IPS-11a (cell line): ENCODE results near the gene PTAFR.

Experiments
- H3K4me3 ChIP-seq: one replicate; pipeline ENCODE4 v1.5.1; 2013; ENCODE audit warnings: low read depth, low read length, control low read depth

The PTAFR gene

GRCh38 chr1:28178690-28179485 is 2.4 kb upstream of the PTAFR start:
- no peak overlapping the region for H3K4me3 ChIP-seq

- no peak overlapping the region for H3K4me3 ChIP-seq
Measured at GRCh38 chr1:28175955-28176485, 470 bp downstream of the PTAFR start.

GRCh38 chr1:28173980-28174297 is 2.6 kb downstream of the PTAFR start:
- H3K4me3 ChIP-seq, result no peak overlapping the region

DNA sequence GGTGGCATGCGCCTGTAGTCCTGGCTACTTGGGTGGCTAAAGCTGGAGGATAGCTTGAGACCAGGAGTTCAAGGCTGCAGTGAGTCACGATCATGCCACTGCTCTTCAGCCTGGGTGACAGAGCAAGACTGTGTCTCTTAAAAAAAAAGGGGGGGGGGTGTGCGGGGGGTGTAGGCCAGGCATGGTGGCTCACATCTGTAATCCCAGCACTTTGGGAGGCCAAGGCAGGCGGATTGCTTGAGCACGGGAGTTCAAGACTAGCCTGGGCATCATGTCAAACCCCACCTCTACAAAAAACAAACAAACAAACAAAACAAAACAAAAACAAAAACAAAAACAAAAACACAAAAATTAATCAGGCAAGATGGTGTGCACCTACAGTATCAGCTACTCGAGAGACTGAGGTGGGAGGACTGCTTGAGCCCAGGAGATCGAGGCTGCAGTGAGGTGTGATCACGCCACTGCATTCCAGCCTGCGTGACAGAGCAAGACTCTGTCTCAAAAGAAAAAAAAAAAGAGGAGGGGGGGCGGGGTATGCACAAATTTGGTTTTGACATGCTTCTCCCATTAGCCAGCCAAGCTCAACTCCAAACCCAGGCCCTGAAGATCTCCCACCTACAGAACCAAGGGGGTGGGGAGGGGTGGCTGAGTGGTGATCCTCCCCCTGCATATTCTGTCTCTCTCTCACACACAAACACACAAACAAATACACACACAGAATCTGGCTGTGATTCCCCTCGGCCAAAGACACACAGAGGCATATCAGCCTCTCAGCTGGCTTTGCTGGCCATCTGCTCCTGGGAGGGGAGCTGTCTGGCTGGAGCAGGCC is 3.1 kb downstream of the PTAFR start:
- H3K4me3 ChIP-seq, result no peak overlapping the region

DNA sequence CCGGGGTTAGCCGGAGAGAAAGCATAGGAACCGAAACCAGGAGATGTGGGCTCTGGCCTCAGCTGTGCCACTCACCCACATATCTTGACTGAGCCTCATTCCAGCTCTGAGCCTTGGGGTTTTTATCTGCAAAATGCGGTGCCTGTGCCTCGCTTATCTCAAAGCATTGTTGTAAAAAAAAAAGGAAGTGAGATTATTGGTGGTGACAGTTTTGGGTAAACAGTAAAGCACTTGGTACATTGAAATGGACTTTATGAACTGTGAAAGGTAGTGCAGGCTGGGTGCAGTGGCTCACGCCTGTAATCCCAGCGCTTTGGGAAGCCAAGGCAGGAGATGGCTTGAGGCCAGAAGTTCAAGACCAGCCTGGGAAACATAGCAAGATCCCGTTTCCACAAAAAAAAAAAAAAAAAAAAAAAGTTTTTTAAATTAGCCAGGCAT is 3.8 kb downstream of the PTAFR start:
- no peak overlapping the region for H3K4me3 ChIP-seq

GRCh38 chr1:28171246-28171645 is 5.2 kb downstream of the PTAFR start:
- H3K4me3 ChIP-seq, result no peak overlapping the region

DNA sequence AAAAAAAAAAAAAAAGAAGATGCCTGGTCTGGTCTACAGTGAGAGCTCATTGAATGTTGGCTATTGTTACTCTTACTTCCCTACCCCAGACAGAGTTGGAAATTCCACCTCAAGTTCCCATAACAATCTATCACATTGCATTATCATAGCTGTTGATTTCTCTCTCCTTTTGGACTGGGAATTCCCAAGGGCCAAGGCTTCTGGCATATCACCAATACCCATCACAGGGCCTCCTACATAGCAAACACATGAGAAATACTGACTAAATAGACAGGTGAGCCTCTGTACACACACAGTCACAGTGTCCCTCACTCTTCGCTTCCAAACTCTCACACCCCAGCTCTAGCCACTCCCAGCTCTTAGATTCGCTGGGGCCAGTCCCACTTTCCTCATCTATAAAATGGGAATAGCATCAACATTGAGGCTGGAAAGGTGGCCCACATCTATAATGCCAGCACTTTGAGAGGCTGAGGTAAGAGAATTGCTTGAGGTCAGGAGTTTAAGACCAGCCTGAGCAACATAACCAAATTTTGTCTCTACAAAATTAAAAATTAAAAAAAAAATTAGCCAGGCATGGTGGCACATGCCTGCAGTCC is 6.4 kb downstream of the PTAFR start:
- H3K4me3 ChIP-seq, result no peak overlapping the region

DNA sequence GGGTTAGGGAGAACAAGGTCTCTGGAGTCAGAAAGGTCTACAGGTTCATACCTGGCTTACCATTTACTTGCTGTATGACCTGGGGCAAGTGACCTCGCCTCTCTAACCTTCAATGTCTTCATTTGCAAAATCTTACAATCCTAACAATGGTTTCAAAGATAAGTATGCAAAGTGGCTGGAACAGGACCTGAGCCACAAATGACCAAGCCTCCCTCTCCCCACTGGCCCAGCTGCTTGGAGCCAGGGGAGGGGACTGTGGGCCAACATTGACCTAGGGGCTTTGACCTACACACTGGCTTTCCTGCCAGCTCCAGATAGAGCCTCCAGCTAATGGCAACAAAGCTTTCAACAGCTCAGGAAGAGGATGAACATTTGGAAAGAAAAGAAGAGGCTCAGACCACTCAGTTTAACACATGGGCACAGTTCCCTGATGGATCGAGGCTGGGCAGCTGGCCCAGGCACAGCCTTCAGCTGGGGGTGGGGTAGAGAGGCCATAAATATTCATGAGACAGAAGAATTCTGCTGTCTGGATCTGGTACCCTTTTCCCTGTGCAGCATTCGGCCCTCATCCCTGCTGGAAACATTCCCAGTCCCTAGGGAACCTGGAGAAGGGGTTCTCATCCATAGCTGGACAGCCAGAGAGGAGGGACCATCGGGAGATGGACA is 12.9 kb downstream of the PTAFR start:
- no peak overlapping the region for H3K4me3 ChIP-seq

GRCh38 chr1:28162151-28162550 is 14.3 kb downstream of the PTAFR start:
- no peak overlapping the region for H3K4me3 ChIP-seq

GRCh38 chr1:28161751-28162150 is 14.7 kb downstream of the PTAFR start:
- no peak overlapping the region for H3K4me3 ChIP-seq

GRCh38 chr1:28160782-28161266 is 15.7 kb downstream of the PTAFR start:
- H3K4me3 ChIP-seq, result no peak overlapping the region

GRCh38 chr1:28159680-28160079 is 16.8 kb downstream of the PTAFR start:
- H3K4me3 ChIP-seq, result no peak overlapping the region

DNA sequence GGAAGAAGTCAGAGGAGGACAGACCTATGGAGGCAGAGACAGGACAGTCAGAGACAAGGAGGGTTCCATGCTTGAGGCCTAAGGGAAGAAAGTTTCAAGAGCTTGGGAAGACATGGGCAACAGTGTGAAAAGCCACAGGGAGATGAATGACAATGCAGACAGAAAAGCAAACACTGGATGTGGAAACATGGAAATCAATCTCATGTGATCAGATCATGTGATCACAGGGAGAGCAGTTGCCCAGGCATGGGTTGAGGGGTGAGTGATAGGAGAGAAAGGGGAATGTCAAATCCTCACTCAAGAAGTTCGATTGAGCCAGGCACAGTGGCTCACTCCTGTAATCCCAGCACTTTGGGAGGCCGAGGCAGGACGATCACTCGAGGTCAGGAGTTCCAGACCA is 17.2 kb downstream of the PTAFR start:
- no peak overlapping the region for H3K4me3 ChIP-seq

GRCh38 chr1:28157894-28158293 is 18.6 kb downstream of the PTAFR start:
- H3K4me3 ChIP-seq, result no peak overlapping the region

DNA sequence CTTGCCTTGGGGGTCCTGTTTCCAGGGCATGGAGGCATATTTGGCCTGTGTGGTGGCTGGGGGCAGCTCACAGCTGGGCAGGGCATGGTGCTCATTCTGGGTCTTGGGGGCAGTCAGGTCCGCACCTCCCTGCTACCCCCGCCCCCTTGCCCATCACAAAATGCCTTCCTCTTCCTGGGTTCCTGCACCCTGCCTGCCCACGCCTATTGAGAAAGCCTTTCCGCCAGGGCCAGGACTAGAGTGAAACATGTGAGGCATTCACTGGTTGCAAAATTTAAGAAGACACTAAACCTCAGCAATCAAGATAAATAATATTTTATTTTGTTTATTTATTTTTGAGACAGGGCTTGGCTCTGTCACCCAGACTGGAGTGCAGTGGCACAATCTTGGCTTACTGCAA is 19.7 kb downstream of the PTAFR start:
- no peak overlapping the region for H3K4me3 ChIP-seq

- no peak overlapping the region for H3K4me3 ChIP-seq
Measured at GRCh38 chr1:28155628-28156027, 20.9 kb downstream of the PTAFR start.

GRCh38 chr1:28154078-28154594 is 22.4 kb downstream of the PTAFR start:
- H3K4me3 ChIP-seq, result no peak overlapping the region

DNA sequence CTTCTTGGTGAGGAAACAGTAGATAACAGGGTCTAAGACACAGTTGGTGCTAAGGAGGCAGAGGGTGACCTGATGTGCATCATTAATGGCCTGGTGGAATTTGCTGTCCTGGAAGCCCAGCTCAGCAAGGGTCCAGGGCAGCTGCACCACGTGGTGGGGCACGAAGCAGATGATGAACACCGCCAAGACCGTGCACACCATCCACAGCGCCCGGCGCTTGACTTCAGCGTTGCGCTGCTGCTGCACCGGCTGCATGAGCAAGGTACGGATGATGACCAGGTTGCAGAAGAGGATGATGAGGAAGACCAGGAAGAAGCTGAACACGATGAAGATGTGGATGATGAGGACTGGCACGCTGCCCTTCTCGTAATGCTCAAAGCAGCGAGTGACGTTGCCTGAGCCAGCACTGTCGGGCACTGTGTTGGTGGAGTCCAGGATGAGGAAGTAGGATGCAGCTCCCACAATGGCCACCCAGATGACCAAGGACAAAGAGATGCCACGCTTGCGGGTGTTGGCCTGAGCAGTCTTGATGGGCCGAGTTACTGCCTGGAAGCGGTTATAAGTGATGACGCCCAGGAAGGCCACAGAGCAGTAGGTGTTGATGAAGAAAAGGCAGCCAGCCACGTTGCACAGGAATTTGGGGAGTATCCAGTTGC is 26.2 kb downstream of the PTAFR start:
- H3K4me3 ChIP-seq, result no peak overlapping the region

DNA sequence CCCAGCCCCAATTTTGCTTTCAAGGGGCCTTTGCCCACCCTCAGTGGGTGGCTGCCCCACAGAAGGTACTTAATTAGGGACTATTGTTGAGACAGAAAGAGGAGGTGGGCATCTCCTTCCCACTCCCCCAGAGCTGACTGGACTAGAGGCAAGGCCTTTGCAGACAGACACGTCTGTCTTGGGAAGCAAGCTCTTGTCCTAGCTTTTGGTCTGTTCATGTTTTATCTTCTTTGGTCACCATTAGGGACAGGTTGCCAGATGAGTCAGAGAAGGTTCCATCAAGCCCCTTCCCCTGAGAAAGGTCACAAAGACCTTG is 27.7 kb downstream of the PTAFR start:
- no peak overlapping the region for H3K4me3 ChIP-seq
